Right renal cortex interstitium (tissue), 3 donors: ENCODE results near the gene CDNF. TPM values are rescaled to one million over a fixed set of nuclear protein-coding genes. Genes with fewer than 3 reads are reported as not detected.
"Not testable (repeated sequence)": the region's sequence is repeated elsewhere in the genome, so short reads cannot be mapped to it uniquely, and the experiment has no call there.

Experiments used
- DNase-seq, 3 donors: peaks; one replicate each; pipeline ENCODE4 v3.0.0-alpha.2; 2013; ENCODE audit warnings: low read depth in 3 of 3, low spot score in 2 of 3
- polyA plus RNA-seq, 3 donors: library from polyadenylated mRNA; unstranded; fragments of 120-200 nt; gene quantifications; one replicate each; pipeline ENCODE4 v1.2.1, GENCODE V29; 2013; ENCODE audit not compliant: insufficient read length in 3 of 3

Gene CDNF
- 1 to 10 TPM; 2.6 to 2.8 (median 2.7) TPM for polyA plus RNA-seq

DNA sequence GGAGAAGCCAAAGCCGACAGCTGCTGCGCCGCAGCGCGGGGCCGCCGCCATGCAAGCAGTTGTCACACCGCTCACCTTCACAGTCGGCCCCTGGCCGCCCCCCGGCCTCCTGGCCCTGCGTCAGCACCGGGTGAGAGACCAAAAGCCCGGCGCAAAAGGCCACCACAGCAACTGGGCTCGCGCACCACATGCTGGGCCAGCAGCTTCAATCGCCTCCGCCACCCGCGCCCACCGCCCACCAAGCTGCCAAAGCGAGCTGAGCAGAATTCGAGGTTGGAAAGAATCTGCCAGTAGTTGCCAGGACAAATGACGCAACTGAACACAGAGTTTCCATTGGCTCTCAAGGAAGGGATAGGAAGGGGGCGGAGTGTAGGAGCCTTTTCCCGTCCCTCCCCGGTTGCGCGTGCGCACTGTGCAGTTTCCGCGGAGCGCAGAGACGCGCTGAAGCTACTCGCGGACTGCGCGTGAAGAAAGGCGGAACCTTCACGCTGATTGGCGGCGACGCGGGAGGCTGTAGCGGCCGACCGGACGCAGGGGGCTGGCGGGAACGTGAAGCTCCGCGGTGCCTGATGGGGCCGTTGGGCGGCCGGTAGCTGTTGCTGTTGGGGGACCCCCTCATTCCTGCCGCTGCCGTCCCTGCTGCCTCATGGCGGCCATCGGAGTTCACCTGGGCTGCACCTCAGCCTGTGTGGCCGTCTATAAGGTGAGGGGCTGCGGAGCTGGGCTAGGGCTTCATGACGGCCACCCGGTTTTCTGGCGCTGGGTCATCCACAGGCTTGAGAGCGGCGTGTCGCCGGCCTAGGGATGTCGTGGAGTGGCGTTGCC is at the start of gene CDNF, which contains the start of the genes HSPA14 and MSANTD7:
Gene CDNF, minus strand, starts transcription at position 281 of the 825 bp plus-strand sequence. Its CDS starts 91 bp downstream, at position 190.
Gene HSPA14, plus strand, starts transcription at position 550 of the 825 bp plus-strand sequence. Its CDS starts 97 bp downstream, at position 647.
Gene MSANTD7, plus strand, starts transcription at position 550 of the 825 bp plus-strand sequence. CDS start 3,979 bp downstream, outside the sequence.
- DNase-seq, result peak; percentile 99 to 100 (median 100)

DNA sequence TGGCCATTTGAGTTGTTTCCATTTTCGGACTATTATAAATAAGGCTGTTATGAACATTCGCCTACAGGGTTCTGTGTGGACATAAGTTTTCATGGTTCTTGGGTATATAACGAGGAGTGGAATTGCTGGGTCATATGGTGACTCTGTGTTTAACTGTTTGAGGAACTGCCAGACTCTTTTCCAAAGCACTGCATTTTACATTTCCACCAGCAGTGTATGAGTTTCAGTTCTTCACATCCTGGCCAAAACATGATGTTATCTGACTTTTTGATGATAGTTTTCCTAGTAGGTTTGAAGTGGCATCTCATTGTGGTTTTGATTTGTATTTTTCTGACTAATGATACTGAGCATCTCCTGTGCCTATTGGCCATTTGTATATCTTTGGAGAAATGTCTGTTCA is 46.2 kb upstream of the CDNF start:
- no peak for DNase-seq

DNA sequence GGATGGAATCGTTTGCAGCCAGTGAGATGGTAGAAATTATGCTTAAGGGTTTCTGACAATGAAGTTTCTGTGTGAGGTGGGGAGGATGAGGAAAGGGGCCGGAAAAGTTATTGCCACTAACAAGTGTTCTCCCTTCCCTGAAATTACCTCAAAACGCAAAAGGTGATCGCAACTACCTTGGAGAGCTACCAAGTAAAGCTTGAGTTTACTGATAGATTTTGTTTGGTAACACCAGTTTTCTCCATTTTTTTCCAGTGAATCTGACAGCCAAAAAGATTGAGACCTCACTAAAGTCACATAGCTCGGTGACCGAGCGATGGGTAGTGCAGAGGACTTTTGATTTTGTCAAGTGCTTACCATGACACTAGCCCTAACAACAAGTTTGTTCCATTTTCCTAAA is 42.4 kb upstream of the CDNF start:
- no peak for DNase-seq

DNA sequence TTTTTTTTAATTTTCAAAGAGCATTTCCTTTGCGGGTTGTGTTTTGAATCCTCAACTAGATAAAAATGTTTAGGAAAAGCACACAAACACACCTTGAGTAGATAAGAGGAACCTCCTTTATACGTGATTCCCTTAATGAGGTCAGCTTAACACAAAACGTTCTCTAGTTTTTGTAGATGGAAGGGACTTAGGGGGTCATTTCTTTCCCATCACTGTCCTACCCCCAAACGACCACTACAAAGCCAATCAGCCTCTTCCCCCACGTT is 42.0 kb upstream of the CDNF start:
- DNase-seq, result peak in 1 of 3 donors; percentile 23

DNA sequence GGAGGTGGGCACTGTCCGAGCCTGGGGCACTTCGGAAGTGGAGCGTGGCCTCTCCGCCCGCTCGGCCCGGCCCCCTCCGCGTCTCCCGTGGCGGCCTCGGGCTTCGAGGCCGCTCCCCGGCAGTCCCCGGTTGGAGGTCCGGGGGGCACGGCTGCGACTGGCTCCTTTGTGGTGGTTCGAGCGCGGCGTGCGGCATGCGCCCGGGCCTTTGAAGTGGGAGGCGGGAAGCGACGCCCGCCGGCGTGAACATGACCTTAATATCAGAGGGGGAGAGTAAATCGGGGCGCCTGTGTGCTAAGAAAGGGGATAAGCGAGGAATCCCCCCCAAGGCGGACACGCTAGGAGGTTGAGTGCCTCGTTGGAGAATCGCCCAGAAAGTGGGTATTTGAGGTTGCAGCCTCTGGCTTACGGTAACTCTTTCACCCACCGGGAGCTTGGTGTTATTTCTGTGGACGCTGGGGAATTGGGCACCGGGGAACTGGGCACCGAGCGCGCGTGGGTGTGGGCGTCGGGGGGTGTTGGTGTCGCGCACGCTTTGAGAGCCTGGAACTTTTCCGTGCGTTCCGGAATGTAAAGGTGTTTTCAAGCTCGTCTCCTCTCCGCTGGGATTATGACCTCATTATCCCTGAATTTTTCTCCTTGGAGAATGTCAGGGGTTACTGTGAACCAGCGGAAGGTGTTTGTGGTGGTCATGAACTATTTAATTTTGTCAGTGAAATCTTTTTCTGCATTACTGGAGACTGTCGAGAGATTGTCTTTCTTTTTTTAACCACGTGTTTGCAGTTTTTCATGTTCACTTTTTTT is 41.5 kb upstream of the CDNF start:
- peak; percentile 18 to 36 (median 27) for DNase-seq

DNA sequence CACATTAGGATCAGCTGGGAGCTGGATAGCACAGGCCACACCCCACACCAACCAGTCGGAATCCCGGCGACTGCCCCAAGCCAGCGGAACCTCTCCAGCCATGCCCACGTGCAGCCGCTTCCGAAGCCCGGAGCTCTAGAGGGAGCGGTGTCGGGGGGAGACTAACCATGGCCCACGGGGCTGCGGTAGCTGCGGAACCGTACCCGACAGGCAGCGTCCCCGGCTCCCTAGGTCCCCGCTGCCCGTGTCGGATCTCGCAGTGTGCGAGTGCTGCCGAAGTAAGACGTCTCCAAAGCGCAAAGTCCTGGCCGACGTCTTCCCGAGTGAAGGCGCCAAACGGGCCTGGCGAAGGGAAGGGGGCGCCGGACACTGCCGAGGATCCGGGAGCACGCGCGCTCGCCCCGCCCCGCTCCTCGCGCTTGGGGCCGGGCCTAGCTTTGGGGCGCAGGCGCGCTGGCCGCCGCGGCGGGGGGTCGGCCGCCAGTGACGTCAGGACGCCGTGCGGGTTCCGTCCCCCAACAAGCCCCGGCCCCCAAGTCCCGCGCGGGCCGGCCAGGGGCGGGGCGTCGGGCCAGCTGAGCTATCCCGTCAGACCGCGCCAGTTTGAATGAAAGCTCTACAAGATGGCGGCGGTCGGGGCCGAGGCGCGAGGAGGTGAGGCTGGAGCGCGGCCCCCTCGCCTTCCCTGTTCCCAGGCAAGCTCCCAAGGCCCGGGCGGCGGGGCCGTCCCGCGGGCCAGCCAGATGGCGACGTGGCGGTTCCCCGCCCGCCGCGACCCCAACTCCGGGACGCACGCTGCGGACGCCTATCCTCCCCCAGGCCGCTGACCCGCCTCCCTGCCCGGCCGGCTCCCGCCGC is 40.7 kb upstream of the CDNF start, which contains the start of gene SUV39H2:
Gene SUV39H2, plus strand, starts transcription at position 601 of the 858 bp plus-strand sequence. Its CDS starts 23 bp downstream, at position 624.
- peak; percentile 76 to 91 (median 89) for DNase-seq

DNA sequence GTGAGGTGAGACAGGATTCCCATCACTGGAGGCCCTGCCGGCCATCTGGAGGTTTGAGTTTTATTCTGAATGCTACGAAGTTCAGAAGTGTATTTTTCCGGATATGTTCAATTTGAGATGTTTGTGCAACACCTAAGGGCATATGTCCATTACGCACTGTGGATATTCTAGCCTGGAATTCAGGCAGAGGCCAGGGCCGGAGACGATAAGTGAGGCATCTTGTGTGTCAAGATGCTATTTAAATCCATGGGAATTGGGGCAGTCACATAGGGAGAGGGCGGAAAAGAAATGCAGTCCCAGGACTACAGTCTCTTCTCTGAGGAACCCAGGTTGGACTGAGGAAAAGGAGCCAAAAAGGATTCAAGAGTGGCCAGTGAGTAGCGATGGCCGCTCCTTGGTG is 38.9 kb upstream of the CDNF start:
- no peak for DNase-seq

DNA sequence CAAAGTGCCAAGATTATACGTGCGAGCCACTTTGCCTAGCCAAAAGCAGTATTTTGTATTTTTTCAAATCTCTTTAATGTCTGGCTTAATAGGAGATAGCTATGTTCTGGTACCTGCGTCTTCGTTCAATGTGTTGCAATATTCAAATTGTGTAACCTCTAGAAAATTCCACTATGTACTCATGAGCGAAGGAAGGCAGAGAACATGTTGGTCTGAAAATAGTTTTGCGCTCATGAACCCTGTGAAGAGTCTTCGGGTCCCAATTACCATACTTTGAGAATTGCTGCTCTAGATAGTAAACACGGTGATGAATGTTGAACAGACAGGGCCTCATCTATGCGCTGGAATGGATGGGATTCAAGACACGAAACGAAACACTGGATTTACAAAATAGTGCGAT is 38.1 kb upstream of the CDNF start:
- DNase-seq, result no peak

DNA sequence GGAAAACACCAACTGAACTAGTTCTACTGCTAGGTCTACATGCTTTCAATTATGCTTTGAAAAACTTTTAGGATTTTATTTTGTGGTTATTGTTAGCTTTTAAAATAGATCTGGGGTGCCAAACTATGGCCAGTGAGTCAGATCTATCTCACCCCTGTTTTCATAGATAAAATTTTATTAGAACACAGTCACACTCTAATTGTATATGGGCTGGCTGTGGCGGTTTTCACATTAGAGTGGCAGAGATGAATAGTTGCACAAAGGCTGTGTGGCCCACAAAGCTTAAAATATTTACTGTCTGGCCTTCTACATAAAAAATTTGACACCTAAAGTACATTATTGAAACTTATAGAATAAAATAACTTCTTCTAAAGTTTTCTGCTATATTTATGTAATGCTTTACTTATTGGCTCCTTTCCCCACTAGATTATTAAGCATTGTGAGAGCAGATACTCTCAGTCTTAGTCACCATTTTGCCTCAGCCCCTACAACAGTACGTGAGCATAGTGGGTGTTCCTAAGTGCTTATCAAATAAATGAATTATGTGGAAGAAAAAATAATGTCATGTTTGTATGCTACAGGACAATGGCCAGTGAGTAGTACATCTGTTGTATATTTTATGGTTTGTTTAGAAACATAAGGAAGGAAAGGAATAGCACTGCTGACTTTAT is 35.4 kb upstream of the CDNF start:
- DNase-seq, result no peak

DNA sequence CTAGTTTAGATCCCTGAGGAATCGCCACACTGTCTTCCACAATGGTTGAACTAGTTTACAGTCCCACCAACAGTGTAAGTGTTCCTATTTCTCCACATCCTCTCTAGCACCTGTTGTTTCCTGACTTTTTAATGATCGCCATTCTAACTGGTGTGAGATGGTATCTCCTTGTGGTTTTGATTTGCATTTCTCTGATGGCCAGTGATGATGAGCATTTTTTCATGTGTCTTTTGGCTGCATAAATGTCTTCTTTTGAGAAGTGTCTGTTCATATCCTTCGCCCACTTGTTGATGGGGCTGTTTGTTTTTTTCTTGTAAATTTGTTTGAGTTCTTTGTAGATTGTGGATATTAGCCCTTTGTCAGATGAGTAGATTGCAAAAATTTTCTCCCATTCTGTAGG is 27.0 kb upstream of the CDNF start:
- not testable (repeated sequence) for DNase-seq

DNA sequence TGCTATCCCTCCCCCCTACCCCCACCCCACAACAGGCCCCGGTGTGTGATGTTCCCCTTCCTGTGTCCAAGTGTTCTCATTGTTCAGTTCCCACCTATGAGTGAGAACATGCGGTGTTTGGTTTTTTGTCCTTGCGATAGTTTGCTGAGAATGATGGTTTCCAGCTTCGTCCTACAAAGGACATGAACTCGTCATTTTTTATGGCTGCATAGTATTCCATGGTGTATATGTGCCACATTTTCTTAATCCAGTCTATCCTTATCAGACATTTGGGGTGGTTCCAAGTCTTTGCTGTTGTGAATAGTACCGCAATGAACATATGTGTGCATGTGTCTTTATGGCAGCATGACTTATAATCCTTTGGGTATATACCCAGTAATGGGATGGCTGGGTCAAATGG is 26.6 kb upstream of the CDNF start:
- DNase-seq, result not testable (repeated sequence)

DNA sequence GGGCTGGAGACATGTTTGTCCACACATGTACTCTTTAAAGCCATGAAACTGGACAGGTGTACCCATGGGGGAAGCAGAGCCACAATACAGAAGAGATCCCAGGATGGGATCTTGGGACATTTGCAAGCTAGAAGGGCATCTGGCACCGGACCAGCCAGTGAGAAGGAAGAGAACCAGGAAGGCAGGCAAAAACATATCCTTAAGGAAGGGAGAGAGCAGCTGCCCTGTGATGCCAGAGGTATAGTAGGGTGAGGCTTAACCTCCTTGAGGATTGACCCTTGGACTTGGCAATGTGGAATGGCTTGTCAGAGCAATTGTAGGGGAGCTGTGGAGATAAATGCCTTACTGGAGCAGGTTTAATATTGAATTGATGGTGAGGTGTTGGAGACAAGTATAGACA is 23.0 kb upstream of the CDNF start:
- DNase-seq, result no peak

DNA sequence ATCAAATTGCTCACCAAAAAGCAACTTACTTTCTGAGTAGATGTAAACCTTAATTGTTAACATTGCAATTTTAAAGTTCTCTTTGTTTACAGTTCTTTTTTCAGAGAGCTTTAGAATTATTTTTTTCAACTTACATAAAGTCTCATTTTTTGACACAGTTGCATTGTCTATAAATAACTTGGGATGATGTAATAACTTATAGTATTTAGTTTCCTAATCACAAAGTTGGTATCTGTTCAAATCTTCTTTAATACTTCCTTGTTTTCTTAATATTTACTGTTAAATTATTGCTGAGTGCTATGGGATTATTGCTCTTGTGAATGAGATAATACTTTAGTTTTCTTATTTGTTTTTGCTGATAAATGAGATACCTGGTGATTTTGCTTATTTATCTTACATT is 21.9 kb upstream of the CDNF start:
- no peak for DNase-seq

DNA sequence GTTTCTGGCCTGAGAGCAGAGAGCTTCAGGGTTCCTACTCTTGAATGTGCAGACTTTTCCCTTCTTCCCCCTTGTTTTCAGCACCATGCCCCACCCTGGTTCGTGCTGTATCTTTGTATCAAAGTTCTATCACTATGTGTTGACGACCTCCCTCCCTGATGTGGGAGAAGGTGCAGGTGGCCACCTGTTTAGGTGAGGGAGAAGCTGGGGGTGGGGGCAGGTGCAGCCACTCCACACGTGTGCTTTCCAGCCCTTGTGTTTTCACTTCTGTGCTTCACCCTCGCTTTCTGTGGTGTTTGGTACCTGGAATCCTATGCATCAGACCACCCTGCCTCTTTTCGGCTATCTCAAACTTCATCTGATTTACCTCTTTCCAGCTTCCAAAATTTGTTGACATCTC is 21.2 kb upstream of the CDNF start:
- DNase-seq, result no peak

DNA sequence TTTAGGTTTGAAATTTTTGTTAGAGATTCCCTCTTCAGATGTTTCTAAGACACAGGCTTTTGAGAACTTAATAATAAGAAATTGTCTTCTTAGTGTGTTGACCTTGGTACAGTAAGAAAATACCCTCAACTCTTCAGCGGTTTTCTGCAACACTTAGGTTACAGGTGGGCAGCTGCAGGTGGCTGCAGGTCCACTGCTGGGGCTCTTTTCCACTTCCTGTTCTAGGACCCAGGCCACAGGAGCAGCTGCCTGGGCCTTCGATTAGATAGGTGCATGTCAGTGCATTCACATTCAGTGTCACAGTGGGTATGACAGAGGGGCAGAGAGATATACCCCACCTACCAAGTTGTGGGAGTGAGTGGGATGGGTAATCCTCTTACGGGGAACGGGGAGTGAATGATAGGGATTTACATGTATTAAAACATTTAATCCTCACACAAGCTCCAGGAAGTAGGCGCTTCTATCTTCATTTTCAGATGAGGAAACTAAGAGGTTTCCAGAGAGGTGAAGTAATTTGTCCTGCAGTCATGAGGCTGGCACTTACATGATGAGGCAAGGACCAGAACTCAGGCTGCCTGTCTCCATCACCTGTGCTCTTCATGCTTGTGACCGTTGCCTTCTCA is 20.6 kb upstream of the CDNF start:
- DNase-seq, result no peak

DNA sequence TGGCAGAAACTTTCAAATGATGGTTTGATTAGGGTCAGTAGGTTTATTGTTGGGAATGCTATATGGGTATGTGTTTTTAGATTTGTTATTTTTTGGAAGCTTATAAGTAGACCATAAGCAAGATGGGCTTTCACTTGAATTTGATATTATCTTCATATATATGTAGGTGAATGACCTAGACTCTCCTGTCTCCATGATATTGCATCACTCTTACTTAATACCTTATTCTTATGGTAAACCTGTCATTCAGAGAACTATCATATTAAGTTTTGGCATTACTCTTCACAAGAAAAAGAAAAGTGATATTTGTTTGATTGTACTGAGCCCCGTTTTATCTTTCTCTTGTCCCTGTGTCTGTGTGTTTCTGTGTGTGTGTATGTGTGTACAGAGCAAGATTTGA is 17.6 kb upstream of the CDNF start:
- no peak for DNase-seq

DNA sequence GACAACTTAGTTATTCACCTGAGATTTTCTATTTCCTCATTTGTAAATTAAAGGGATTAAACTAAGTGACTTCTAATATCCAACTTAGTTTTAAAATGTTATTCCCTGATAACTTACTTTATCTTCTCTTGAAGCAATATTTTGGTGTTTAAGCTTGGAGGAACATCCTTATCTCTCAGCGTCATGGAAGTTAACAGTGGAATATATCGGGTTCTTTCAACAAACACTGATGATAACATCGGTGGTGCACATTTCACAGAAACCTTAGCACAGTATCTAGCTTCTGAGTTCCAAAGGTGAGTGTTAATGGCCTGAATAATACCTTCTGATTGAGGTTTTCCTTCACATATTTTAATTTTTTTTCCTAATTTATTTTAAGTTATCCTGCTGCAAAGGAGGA is 14.4 kb upstream of the CDNF start:
- DNase-seq, result no peak

DNA sequence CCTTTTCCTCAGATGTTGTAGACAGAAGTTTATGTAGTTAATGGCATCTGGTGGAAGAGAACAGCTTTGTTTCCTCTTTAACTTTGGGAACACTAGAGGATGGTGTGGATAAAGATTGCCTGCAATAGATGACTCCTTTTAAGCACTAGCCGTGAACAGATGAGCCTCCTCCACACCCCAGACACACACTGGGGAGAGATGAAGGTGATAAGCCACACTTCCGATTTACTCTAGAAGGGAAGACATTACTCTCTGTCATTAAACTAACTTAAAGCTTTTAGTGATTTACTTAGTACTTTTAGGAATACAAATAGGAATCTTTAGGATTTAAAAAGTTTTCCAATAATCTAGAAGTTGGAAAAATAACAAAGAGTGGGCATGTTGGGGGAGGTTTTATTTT is 7.1 kb upstream of the CDNF start:
- DNase-seq, result no peak

DNA sequence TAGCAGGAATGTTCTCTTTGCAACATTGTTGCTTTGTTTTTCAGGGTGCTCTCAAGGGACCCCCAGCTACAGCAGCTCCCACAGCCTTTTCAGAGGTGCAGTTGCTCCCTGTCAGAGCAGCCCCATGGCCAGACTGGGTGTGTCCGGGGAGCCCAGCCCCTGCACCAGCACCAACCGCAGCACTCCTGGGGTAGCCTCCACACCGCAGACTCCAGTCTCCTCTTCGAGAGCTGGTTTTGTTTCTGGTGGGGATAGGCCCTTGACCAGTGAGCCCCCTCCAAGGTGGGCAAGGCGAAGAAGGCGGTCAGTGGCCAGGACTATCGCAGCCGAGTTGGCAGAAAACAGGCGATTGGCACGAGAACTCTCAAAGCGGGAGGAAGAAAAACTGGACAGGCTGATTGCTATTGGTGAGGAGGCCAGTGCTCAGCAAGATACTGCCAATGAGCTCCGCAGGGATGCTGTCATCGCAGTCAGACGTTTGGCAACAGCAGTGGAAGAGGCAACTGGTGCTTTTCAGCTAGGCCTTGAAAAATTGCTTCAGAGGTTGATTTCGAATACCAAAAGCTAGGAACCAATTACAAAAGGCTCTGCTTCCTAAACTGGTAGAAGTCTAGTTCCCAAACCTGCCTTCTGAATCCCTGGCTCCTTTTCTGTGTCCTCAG is 5.6 kb upstream of the CDNF start:
- no peak for DNase-seq
